H9 (cell line): ENCODE results near the gene TANK. TPM values are rescaled to one million over a fixed set of nuclear protein-coding genes. Genes with fewer than 3 reads are reported as not detected.

Experiments used
- DNase-seq: peaks from one replicate; pipeline ENCODE4 v3.0.0-alpha.2; 2017
- H2AFZ ChIP-seq: one replicate; pipeline ENCODE4 v1.6.1; 2013; ENCODE audit warnings: mild to moderate bottlenecking, low read length, control low read depth, moderate library complexity
- H2AK5ac ChIP-seq: 2 replicates; pipeline ENCODE4 v1.6.1; 2013; ENCODE audit warnings: low read length, control low read depth, mixed read lengths; ENCODE audit not compliant: insufficient read length
- H2BK120ac ChIP-seq: one replicate; pipeline ENCODE4 v1.6.1; 2013; ENCODE audit warnings: low read depth, mild to moderate bottlenecking, low read length, control low read depth, inconsistent platforms; ENCODE audit not compliant: poor library complexity, severe bottlenecking
- H2BK12ac ChIP-seq: 2 replicates; pipeline ENCODE4 v1.6.1; 2013; ENCODE audit warnings: low read length, control low read depth, mixed read lengths, low read depth; ENCODE audit not compliant: insufficient read length
- H2BK15ac ChIP-seq: 2 replicates; pipeline ENCODE4 v1.6.1; 2013; ENCODE audit warnings: low read depth, low read length, control low read depth
- H2BK20ac ChIP-seq: one replicate; pipeline ENCODE4 v1.6.1; 2013; ENCODE audit warnings: low read depth, mild to moderate bottlenecking, low read length, control low read depth, inconsistent platforms; ENCODE audit not compliant: poor library complexity, severe bottlenecking
- H2BK5ac ChIP-seq: 2 replicates; pipeline ENCODE4 v1.6.1; 2013; ENCODE audit warnings: low read length, control low read depth, mixed read lengths; ENCODE audit not compliant: insufficient read length
- H3K14ac ChIP-seq: 2 replicates; pipeline ENCODE4 v1.6.1; 2013; ENCODE audit warnings: low read length, control low read depth; ENCODE audit not compliant: insufficient read depth
- H3K18ac ChIP-seq: 2 replicates; pipeline ENCODE4 v1.6.1; 2013; ENCODE audit warnings: low read depth, mild to moderate bottlenecking, mixed read lengths, low read length, control low read depth; ENCODE audit not compliant: insufficient read length
- H3K23ac ChIP-seq: 2 replicates; pipeline ENCODE4 v1.6.1; 2013; ENCODE audit warnings: low read length, control low read depth, mixed read lengths, low read depth; ENCODE audit not compliant: insufficient read length
- H3K23me2 ChIP-seq: 2 replicates; pipeline ENCODE4 v1.6.1; 2013; ENCODE audit warnings: low read depth, mild to moderate bottlenecking, mixed read lengths, low read length, control low read depth; ENCODE audit not compliant: insufficient read length, poor library complexity, severe bottlenecking
- H3K27ac ChIP-seq: 2 replicates; pipeline ENCODE4 v1.5.1; 2013; ENCODE audit warnings: low read length, control low read depth, mixed read lengths, low read depth; ENCODE audit not compliant: insufficient read length
- H3K27me3 ChIP-seq: 2 replicates; pipeline ENCODE4 v1.6.1; 2013; ENCODE audit warnings: low read length, control low read depth, inconsistent platforms; ENCODE audit not compliant: insufficient read depth
- H3K4ac ChIP-seq: 2 replicates; pipeline ENCODE4 v1.6.1; 2013; ENCODE audit warnings: low read depth, mild to moderate bottlenecking, control low read depth, inconsistent platforms, low read length, moderate library complexity
- H3K4me1 ChIP-seq: 2 replicates; pipeline ENCODE4 v1.6.1; 2013; ENCODE audit warnings: low read length, control low read depth, inconsistent platforms; ENCODE audit not compliant: insufficient read depth
- H3K4me2 ChIP-seq: 2 replicates; pipeline ENCODE4 v1.6.1; 2013; ENCODE audit warnings: low read length, control low read depth, mixed read lengths; ENCODE audit not compliant: insufficient read length, insufficient read depth
- H3K56ac ChIP-seq: 2 replicates; pipeline ENCODE4 v1.6.1; 2013; ENCODE audit warnings: low read depth, mild to moderate bottlenecking, mixed read lengths, low read length, control low read depth; ENCODE audit not compliant: insufficient read length
- H3K79me1 ChIP-seq: 2 replicates; pipeline ENCODE4 v1.6.1; 2013; ENCODE audit warnings: low read depth, mild to moderate bottlenecking, moderate library complexity, low read length, control low read depth, inconsistent platforms; ENCODE audit not compliant: insufficient read depth, poor library complexity, severe bottlenecking
- H3K79me2 ChIP-seq: 2 replicates; pipeline ENCODE4 v1.6.1; 2013; ENCODE audit warnings: low read length, control low read depth, inconsistent platforms; ENCODE audit not compliant: insufficient read depth
- H3K9ac ChIP-seq: 2 replicates; pipeline ENCODE4 v1.6.1; 2013; ENCODE audit warnings: low read length, control low read depth, mixed read lengths; ENCODE audit not compliant: insufficient read length; ENCODE audit errors: extremely low read depth
- H3K9me3 ChIP-seq: one replicate; pipeline ENCODE4 v1.6.1; 2013; ENCODE audit warnings: low read depth, low read length, inconsistent platforms; ENCODE audit not compliant: control insufficient read depth
- H3T11ph ChIP-seq: one replicate; pipeline ENCODE4 v1.6.1; 2013; ENCODE audit warnings: mild to moderate bottlenecking, low read length, control low read depth, inconsistent platforms
- H4K20me1 ChIP-seq: one replicate; pipeline ENCODE4 v1.6.1; 2013; ENCODE audit not compliant: control insufficient read depth, insufficient read length, insufficient read depth
- H4K5ac ChIP-seq: 2 replicates; pipeline ENCODE4 v1.6.1; 2013; ENCODE audit warnings: low read depth, mild to moderate bottlenecking, mixed read lengths, low read length, control low read depth; ENCODE audit not compliant: insufficient read length
- H4K8ac ChIP-seq: replicated peaks from 2 replicates; pipeline ENCODE4 v1.6.1; 2013; ENCODE audit warnings: low read length, control low read depth, mixed read lengths, low read depth; ENCODE audit not compliant: insufficient read length
- H4K91ac ChIP-seq: 2 replicates; pipeline ENCODE4 v1.6.1; 2013; ENCODE audit warnings: low read depth, mild to moderate bottlenecking, moderate library complexity, mixed read lengths, low read length, control low read depth; ENCODE audit not compliant: insufficient read length
- H3K27ac Mint-ChIP-seq, 3 experiments: 2 replicates in 2 of 3; 3 replicates in 1 of 3; pipeline ENCODE4 v1.8.0; 2020 to 2021; ENCODE audit warnings: mixed read lengths in 3 of 3, mild to moderate bottlenecking in 1 of 3, moderate library complexity in 1 of 3
- H3K27me3 Mint-ChIP-seq: 2 replicates; pipeline ENCODE4 v1.8.0; 2021; ENCODE audit warnings: low read depth, mild to moderate bottlenecking, moderate library complexity, mixed read lengths
- H3K36me3 Mint-ChIP-seq, 3 experiments: 2 replicates in 2 of 3; 3 replicates in 1 of 3; pipeline ENCODE4 v1.8.0; 2020 to 2021; ENCODE audit warnings: low read depth in 3 of 3, mixed read lengths in 3 of 3; ENCODE audit not compliant: insufficient read depth in 1 of 3
- H3K4me1 Mint-ChIP-seq, 2 experiments: 2 replicates each; pipeline ENCODE4 v1.8.0; 2020; ENCODE audit warnings: mixed read lengths in 2 of 2
- H3K4me3 Mint-ChIP-seq, 2 experiments: 2 replicates in 1 of 2; 3 replicates in 1 of 2; pipeline ENCODE4 v1.8.0; 2020 to 2021; ENCODE audit warnings: mild to moderate bottlenecking in 2 of 2, mixed read lengths in 2 of 2, moderate library complexity in 1 of 2
- H3K9me3 Mint-ChIP-seq, 2 experiments: 2 replicates in 1 of 2; 3 replicates in 1 of 2; pipeline ENCODE4 v1.8.0; 2020; ENCODE audit warnings: mild to moderate bottlenecking in 2 of 2, mixed read lengths in 2 of 2, moderate library complexity in 1 of 2
- CTCF ChIP-seq: fragments of 200-600 bp; sonication (generic); conservative IDR thresholded peaks from 3 replicates; pipeline ENCODE4 v1.8.0; 2021; ENCODE audit warnings: antibody characterized with exemption, mild to moderate bottlenecking
- WGBS: extraction: QIAGEN DNeasy Blood & Tissue Kit; methylation state at CpG from one replicate; pipeline ENCODE4 v1.1.7; 2013; ENCODE audit warnings: missing lambda C conversion rate, low lambda C conversion rate, mixed read lengths; ENCODE audit not compliant: insufficient read length; ENCODE audit errors: extremely low coverage; 5-methylcytosine and 5-hydroxymethylcytosine counted together
- total RNA-seq: library from RNA; stranded (reverse); gene quantifications from 2 replicates; pipeline ENCODE4 v1.2.1, GENCODE V29; 2021

Gene TANK
- total RNA-seq, 1 experiment from 2014 or later: 23.9 TPM

DNA sequence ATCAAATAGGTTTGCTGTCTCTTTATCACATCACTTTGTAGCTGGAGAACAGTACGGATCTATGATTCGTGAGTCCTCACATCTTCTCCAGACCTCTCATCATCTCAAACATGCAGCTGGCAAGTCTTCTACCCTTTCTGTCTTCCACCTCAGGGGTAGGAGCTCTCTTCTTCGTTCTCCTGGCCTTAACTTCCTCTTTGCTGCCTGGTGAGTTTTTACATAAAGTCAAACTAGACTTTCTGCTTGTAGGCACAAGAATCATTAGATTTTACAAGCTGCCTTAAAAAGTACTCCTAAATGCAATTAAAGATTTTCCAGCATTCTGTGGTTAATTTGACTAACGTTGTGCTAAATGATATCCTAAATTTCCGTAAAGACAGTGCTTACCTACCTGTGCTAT, 43.7 kb upstream of the TANK start:
- H2AFZ ChIP-seq: no peak overlapping the region
- no peak for DNase-seq
- no peak overlapping the region for H2AK5ac ChIP-seq
- no peak overlapping the region for H3K18ac ChIP-seq
- no peak overlapping the region for H2BK5ac ChIP-seq
- no peak overlapping the region for H4K91ac ChIP-seq
- WGBS: no CpG with 5 or more reads among the region's 5 CpGs
- no peak overlapping the region for H2BK120ac ChIP-seq
- H4K5ac ChIP-seq: no peak overlapping the region
- H3K4ac ChIP-seq: no peak overlapping the region
- H3K23me2 ChIP-seq: no peaks in the 10 kb centered on the region
- no peaks in the 10 kb centered on the region for H3K9me3 Mint-ChIP-seq
- no peaks in the 10 kb centered on the region for H3K9me3 ChIP-seq
- no peak overlapping the region for H3K23ac ChIP-seq
- H3K27ac Mint-ChIP-seq: no peak overlapping the region
- no peaks in the 10 kb centered on the region for H3K79me2 ChIP-seq
- no peak overlapping the region for H3K9ac ChIP-seq
- no peak overlapping the region for H4K8ac ChIP-seq
- H3K27me3 Mint-ChIP-seq: no peaks in the 10 kb centered on the region
- H3K27me3 ChIP-seq: no peaks in the 10 kb centered on the region
- H3K27ac ChIP-seq: no peak overlapping the region
- no peak overlapping the region for H2BK15ac ChIP-seq
- peaks cover under 1% of the 10 kb centered on the region; the same call in 1 of the 2 replicates for H3K4me1 ChIP-seq
- no peak overlapping the region for H3K56ac ChIP-seq
- no peak overlapping the region for H3T11ph ChIP-seq
- no peaks in the 10 kb centered on the region for H3K36me3 Mint-ChIP-seq
- no peak overlapping the region for H3K4me2 ChIP-seq
- peaks cover 16 to 21% of the 10 kb centered on the region in 2 experiments for H3K4me1 Mint-ChIP-seq
- H3K4me3 Mint-ChIP-seq: no peak overlapping the region
- no peak for TF ChIP-seq CTCF
- H2BK20ac ChIP-seq: no peak overlapping the region
- no peak overlapping the region for H3K14ac ChIP-seq
- no peaks in the 10 kb centered on the region for H3K79me1 ChIP-seq
- H2BK12ac ChIP-seq: no peak overlapping the region
- H4K20me1 ChIP-seq: no peaks in the 10 kb centered on the region
